Esophagus squamous epithelium (tissue), 4 donors: ENCODE results near the gene ZNF599.

Experiments used
- CTCF ChIP-seq, 6 experiments: fragments of 450-650 bp in 4 of 6; fragments of 200-600 bp in 2 of 6; sonication (generic) in 2 of 6; IDR thresholded peaks; one replicate each; pipeline ENCODE4 v1.5.1; 2016 to 2019; ENCODE audit warnings: antibody characterized with exemption in 6 of 6, mild to moderate bottlenecking in 4 of 6, moderate library complexity in 4 of 6
- POLR2A ChIP-seq, 4 donors: fragments of 450-650 bp; IDR thresholded peaks; one replicate each; pipeline ENCODE4 v1.6.1; 2017; ENCODE audit warnings: antibody characterized with exemption in 4 of 4, mild to moderate bottlenecking in 4 of 4, moderate library complexity in 3 of 4

DNA sequence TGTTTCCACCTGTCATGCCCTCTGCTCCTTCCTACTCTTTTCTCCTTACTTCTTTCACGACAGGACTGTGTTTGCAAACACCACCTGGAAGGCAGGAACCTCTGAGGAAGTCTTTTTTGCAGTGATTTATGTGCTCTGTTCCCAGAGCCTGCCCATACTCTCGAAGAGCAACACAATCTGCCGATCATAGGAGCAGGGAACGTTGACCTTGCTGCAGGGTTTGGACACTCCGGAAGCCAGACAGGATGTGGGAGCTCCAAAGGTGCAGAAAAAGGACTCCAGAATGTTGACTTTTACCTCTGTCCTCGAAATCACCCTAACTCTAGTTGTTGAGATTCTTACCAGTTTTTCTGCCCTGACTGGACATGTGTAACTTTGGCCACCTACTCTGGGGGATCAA lies 47.6 kb downstream of the ZNF599 start:
- TF ChIP-seq CTCF (IDR thresholded peaks at IDR 0.05), result no peak
- no peak for TF ChIP-seq POLR2A (IDR thresholded peaks at IDR 0.05)
